ENCODE results near the gene BRCC3.

The BRCC3 gene

GRCh38 chrX:155070975-155071693 lies at the start of gene BRCC3, which contains the start of the genes CMC4 and MTCP1:
Gene BRCC3 (plus strand): TSS chrX:155071508. CDS start chrX:155071528, 20 bp downstream.
Gene CMC4 (minus strand): TSS chrX:155071136. CDS start chrX:155064023, 7,113 bp downstream.
Gene MTCP1 (minus strand): TSS chrX:155071136. CDS start chrX:155066010, 5,126 bp downstream.
- DNase-seq = peak; percentile 78

- DNase-seq = no peak
Measured at GRCh38 chrX:155022585-155022984, 48.7 kb upstream of the BRCC3 start, which contains the start of gene F8. Gene F8 (minus strand): TSS chrX:155022723. CDS start chrX:155022552, 171 bp downstream.

GRCh38 chrX:155023907-155024833 lies 47.1 kb upstream of the BRCC3 start:
- no peak for DNase-seq

GRCh38 chrX:155026420-155026726 lies 44.9 kb upstream of the BRCC3 start:
- DNase-seq = no peak

GRCh38 chrX:155026727-155027508 lies 44.4 kb upstream of the BRCC3 start, which contains the start of gene FUNDC2:
Gene FUNDC2 (plus strand): TSS chrX:155026844. CDS start chrX:155026939, 95 bp downstream.
- DNase-seq = peak; percentile 88

- DNase-seq = no peak
Measured at GRCh38 chrX:155027509-155028066, 43.7 kb upstream of the BRCC3 start.

GRCh38 chrX:155028129-155028528 lies 43.2 kb upstream of the BRCC3 start:
- DNase-seq = no peak

- no peak for DNase-seq
Measured at GRCh38 chrX:155028877-155029291, 42.4 kb upstream of the BRCC3 start.

GRCh38 chrX:155031657-155032056 lies 39.7 kb upstream of the BRCC3 start:
- no peak for DNase-seq

GRCh38 chrX:155035688-155036087 lies 35.6 kb upstream of the BRCC3 start:
- no peak for DNase-seq

GRCh38 chrX:155046129-155046810 lies 25.0 kb upstream of the BRCC3 start:
- DNase-seq = no peak

- DNase-seq = no peak
Measured at GRCh38 chrX:155046811-155047528, 24.3 kb upstream of the BRCC3 start.

GRCh38 chrX:155048977-155049619 lies 22.2 kb upstream of the BRCC3 start:
- no peak for DNase-seq

GRCh38 chrX:155052738-155053498 lies 18.4 kb upstream of the BRCC3 start:
- DNase-seq = no peak

- DNase-seq = no peak
Measured at GRCh38 chrX:155053656-155054055, 17.7 kb upstream of the BRCC3 start.

- no peak for DNase-seq
Measured at GRCh38 chrX:155054255-155054654, 17.1 kb upstream of the BRCC3 start.

- no peak for DNase-seq
Measured at GRCh38 chrX:155055494-155055893, 15.8 kb upstream of the BRCC3 start.

- no peak for DNase-seq
Measured at GRCh38 chrX:155056471-155056870, 14.8 kb upstream of the BRCC3 start.

GRCh38 chrX:155056877-155057792 lies 14.2 kb upstream of the BRCC3 start:
- peak; percentile 50 for DNase-seq
